HepG2 (cell line): ENCODE data around the gene TMEM97. TPM values are rescaled to one million over a fixed set of nuclear protein-coding genes. Genes with fewer than 3 reads are reported as not detected.

Source experiments
- ATAC-seq: fragments of 200-7000 bp; cut with Tn5 transposase; 3 replicates; pipeline ENCODE4 v1.9.1; 2020; ENCODE audit warnings: mild to moderate bottlenecking, moderate library complexity
- BruUV-seq: library from RNA; stranded (reverse); fragments of 400-500 nt; replicated peaks from 2 replicates; lab custom pipeline; 2021; lab: Mats Ljungman, UMichigan
- CTCF ChIA-PET: fragments of 300-600 bp; formaldehyde crosslinking; extraction: SDS; loops from one replicate; lab custom pipeline; 2021; ENCODE audit warnings: low total read pairs, inconsistent platforms, low intra/inter-chr PET ratio; lab: Yijun Ruan, JAX
- POLR2A ChIA-PET: fragments of 350-600 bp; sonication (Branson Sonifier 250); formaldehyde crosslinking; loops from one replicate; lab custom pipeline; 2020; ENCODE audit warnings: antibody characterized with exemption, inconsistent platforms; lab: Yijun Ruan, JAX
- DNase-seq: peaks from one replicate; pipeline ENCODE4 v3.0.0-alpha.2; 2015; ENCODE audit warnings: low spot score
- FAIRE-seq: peaks from 3 replicates; lab custom pipeline; 2011; peaks lifted over from hg19 to GRCh38; lab: Jason Lieb, UNC
- H2AFZ ChIP-seq: one replicate; pipeline ENCODE4 v1.6.1; 2011; ENCODE audit warnings: low read length, inconsistent platforms
- H3K27ac ChIP-seq: fragments of 300-600 bp; 3 replicates; pipeline ENCODE4 v1.8.0; 2011; ENCODE audit warnings: mixed run types, mild to moderate bottlenecking, mixed read lengths, low read length, inconsistent platforms; ENCODE audit not compliant: insufficient read depth; ENCODE audit errors: extremely low read length
- H3K27me3 ChIP-seq, 2 experiments: fragments of 200-600 bp in 1 of 2; 2 replicates in 1 of 2; 3 replicates in 1 of 2; pipeline versions ENCODE4 v1.6.0 to v1.8.0; 2011; ENCODE audit warnings: low read length in 2 of 2, mild to moderate bottlenecking in 2 of 2, moderate library complexity in 2 of 2, inconsistent platforms in 1 of 2; ENCODE audit not compliant: insufficient read depth in 2 of 2, control insufficient read depth in 1 of 2
- H3K36me3 ChIP-seq, 2 experiments: fragments of 200-600 bp in 1 of 2; replicated peaks in 1 of 2; 2 replicates in 1 of 2; 3 replicates in 1 of 2; pipeline versions ENCODE4 v1.5.1 to v1.8.0; 2011; ENCODE audit warnings: low read length in 2 of 2, inconsistent platforms in 1 of 2; ENCODE audit not compliant: insufficient read depth in 2 of 2, control insufficient read depth in 1 of 2
- H3K4me1 ChIP-seq: 2 replicates; pipeline ENCODE4 v1.5.1; 2012; ENCODE audit warnings: low read length, inconsistent platforms; ENCODE audit not compliant: insufficient read depth
- H3K4me2 ChIP-seq: 2 replicates; pipeline ENCODE4 v1.6.0; 2011; ENCODE audit warnings: low read depth, low read length, inconsistent platforms
- H3K4me3 ChIP-seq, 3 experiments: fragments of 200-600 bp in 1 of 3; sonication (generic), shearing (Covaris generic) in 1 of 3; replicated peaks in 1 of 3; 2 replicates each; pipeline ENCODE4 v1.5.1; 2011 to 2016; ENCODE audit warnings: low read length in 3 of 3, inconsistent platforms in 2 of 3, low read depth in 2 of 3, mild to moderate bottlenecking in 2 of 3, control low read depth in 1 of 3, mixed read lengths in 1 of 3; ENCODE audit not compliant: insufficient read depth in 1 of 3
- H3K79me2 ChIP-seq: one replicate; pipeline ENCODE4 v1.6.1; 2011; ENCODE audit warnings: low read length, inconsistent platforms; ENCODE audit not compliant: insufficient read depth
- H3K9ac ChIP-seq: 2 replicates; pipeline ENCODE4 v1.6.0; 2011; ENCODE audit warnings: mild to moderate bottlenecking, low read depth, low read length, inconsistent platforms; ENCODE audit not compliant: insufficient read depth
- H3K9me3 ChIP-seq: 2 replicates; pipeline ENCODE4 v1.5.1; 2012; ENCODE audit warnings: mild to moderate bottlenecking, low read length
- H4K20me1 ChIP-seq: 2 replicates; pipeline ENCODE4 v1.6.0; 2011; ENCODE audit warnings: inconsistent platforms, mild to moderate bottlenecking, low read length, moderate library complexity; ENCODE audit not compliant: insufficient read depth
- JUND ChIP-seq: sonication (generic); formaldehyde crosslinking; IDR thresholded peaks from 2 replicates; pipeline ENCODE4 v1.8.0; 2022; ENCODE audit warnings: mild to moderate bottlenecking, missing genetic modification reagents
- MBNL3 ChIP-seq: fragments of 250-450 bp; sonication (Bioruptor Pico); conservative IDR thresholded peaks from 2 replicates; pipeline ENCODE4 v1.8.0; 2022; ENCODE audit warnings: mild to moderate bottlenecking, inconsistent platforms
- MXD4 ChIP-seq: IDR thresholded peaks from 2 replicates; pipeline ENCODE4 v1.6.1; 2016; ENCODE audit warnings: mild to moderate bottlenecking, missing biosample characterization, missing genetic modification reagents
- SALL2 ChIP-seq: sonication (generic); formaldehyde crosslinking; IDR thresholded peaks from 2 replicates; pipeline ENCODE4 v1.8.1; 2023; ENCODE audit warnings: mild to moderate bottlenecking, missing genetic modification reagents, inconsistent platforms
- SMYD3 ChIP-seq: sonication (generic); formaldehyde crosslinking; IDR thresholded peaks from 2 replicates; pipeline ENCODE4 v1.8.1; 2023; ENCODE audit warnings: mild to moderate bottlenecking, missing genetic modification reagents
- SRSF1 ChIP-seq: fragments of 200-400 bp; formaldehyde crosslinking; optimal IDR thresholded peaks from 2 replicates; pipeline ENCODE3; 2017; ENCODE audit warnings: mild to moderate bottlenecking, low read depth, low read length, moderate library complexity
- SRY ChIP-seq: sonication (generic); formaldehyde crosslinking; IDR thresholded peaks from 2 replicates; pipeline ENCODE4 v1.8.0; 2022; ENCODE audit warnings: mild to moderate bottlenecking, missing genetic modification reagents
- TAF15 ChIP-seq: fragments of 200-400 bp; formaldehyde crosslinking; IDR thresholded peaks from one replicate; pipeline ENCODE4 v1.6.1; 2018; ENCODE audit warnings: mild to moderate bottlenecking, low read depth, low read length; ENCODE audit not compliant: poor library complexity, severe bottlenecking
- U2AF1 ChIP-seq: fragments of 200-400 bp; formaldehyde crosslinking; optimal IDR thresholded peaks from 2 replicates; pipeline ENCODE3; 2017; ENCODE audit warnings: mild to moderate bottlenecking, low read depth, low read length
- ZIK1 ChIP-seq: sonication (generic); formaldehyde crosslinking; IDR thresholded peaks from 2 replicates; pipeline ENCODE4 v1.5.0; 2020; ENCODE audit warnings: mild to moderate bottlenecking, low read depth, missing genetic modification reagents, borderline replicate concordance
- ZNF121 ChIP-seq: sonication (generic); formaldehyde crosslinking; IDR thresholded peaks from 2 replicates; pipeline ENCODE4 v1.5.0; 2020; ENCODE audit warnings: mild to moderate bottlenecking, missing genetic modification reagents
- ZNF225 ChIP-seq: sonication (generic); formaldehyde crosslinking; IDR thresholded peaks from 2 replicates; pipeline ENCODE4 v1.4.0; 2020; ENCODE audit warnings: mild to moderate bottlenecking, missing genetic modification reagents
- ZNF354B ChIP-seq: sonication (generic); formaldehyde crosslinking; IDR thresholded peaks from 2 replicates; pipeline ENCODE4 v1.8.0; 2022; ENCODE audit warnings: mild to moderate bottlenecking, missing genetic modification reagents
- ZNF737 ChIP-seq: sonication (generic); formaldehyde crosslinking; IDR thresholded peaks from 2 replicates; pipeline ENCODE4 v1.5.0; 2020; ENCODE audit warnings: missing genetic modification reagents, mild to moderate bottlenecking, borderline replicate concordance
- ZNF768 ChIP-seq: sonication (generic); formaldehyde crosslinking; IDR thresholded peaks from 2 replicates; pipeline ENCODE4 v1.4.0; 2020; ENCODE audit warnings: missing genetic modification reagents
- WGBS: methylation state at CpG from one replicate; pipeline ENCODE4 v1.1.6; 2017; ENCODE audit warnings: low lambda C conversion rate; 5-methylcytosine and 5-hydroxymethylcytosine counted together
- in situ Hi-C: cut with HindIII; loops from 2 replicates; pipeline ENCODE4 v1.10.0; 2017; ENCODE audit warnings: low pct_unique_long_range_greater_than_20kb; ENCODE audit not compliant: extremely low pct_ligation_motif_present
- intact Hi-C: fragments of 100-400 bp; cut with micrococcal nuclease; formaldehyde crosslinking; loops from one replicate; pipeline ENCODE4 v1.10.0; 2022; ENCODE audit not compliant: unreplicated experiment
- polyA plus RNA-seq, 8 experiments: library from polyadenylated mRNA; depleted of rRNA in 3 of 8; stranded (reverse) in 7 of 8; unstranded in 1 of 8; fragments of >200 nt; fragmentation: Illumina TruSeq in 4 of 8; extraction: Trizol in 4 of 8; gene quantifications; 2 replicates each; pipeline versions ENCODE4 v1.2.1 to v1.2.3, GENCODE V29; 2011 to 2016; ENCODE audit warnings: low read depth in 4 of 8, missing spikeins in 1 of 8, mixed read lengths in 1 of 8; ENCODE audit not compliant: insufficient read depth in 1 of 8
- total RNA-seq, 5 experiments: library from RNA; depleted of rRNA; stranded (reverse); fragments of >200 nt; fragmentation: Illumina TruSeq; extraction: Trizol; gene quantifications; 2 replicates each; pipeline ENCODE4 v1.2.3, GENCODE V29; 2016; ENCODE audit warnings: low read depth in 1 of 5
- TF ChIP-seq, protein P1 (sequence below): sonication (generic); formaldehyde crosslinking; IDR thresholded peaks from 2 replicates; pipeline ENCODE4 v1.8.0; 2023; ENCODE audit warnings: mild to moderate bottlenecking, missing genetic modification reagents
- TF ChIP-seq, protein P2 (sequence below): IDR thresholded peaks from 2 replicates; pipeline ENCODE4 v1.6.1; 2016

The TMEM97 gene
- total and polyA plus RNA-seq, 2 of the 13 experiments (the other 11 are each of a cell fraction or from before 2014, with no cell fraction given), result 69.6 to 137 TPM

DNA sequence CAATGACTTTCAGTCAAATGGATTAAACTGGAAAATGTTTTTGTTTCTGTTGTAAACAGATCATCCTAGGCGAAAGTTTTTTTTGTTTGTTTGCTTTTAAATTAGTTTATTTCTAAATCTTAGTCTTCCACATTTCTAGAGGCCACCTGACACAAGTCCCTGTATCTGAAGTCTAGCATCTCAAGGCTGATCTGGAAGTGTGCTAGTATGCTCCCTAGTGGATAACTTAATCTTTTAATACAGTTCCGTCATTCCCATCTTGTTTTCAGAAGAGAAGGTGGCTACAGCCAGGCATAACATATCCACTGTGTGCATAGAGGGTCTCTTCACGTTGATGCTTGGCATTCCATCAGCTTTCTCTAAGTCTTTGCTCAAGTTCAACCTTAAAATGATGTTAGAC, 8.7 kb downstream of the TMEM97 start:
- no peak overlapping the region for H3K4me3 ChIP-seq
- no peak for ATAC-seq
- no peak for FAIRE-seq
- DNase-seq, result no peak
- H3K9me3 ChIP-seq, result no peaks in the 10 kb centered on the region
- no peak for TF ChIP-seq SALL2 (CRISPR knock-in tag)
- TF ChIP-seq SRY (CRISPR knock-in tag), result no peak
- no peak for TF ChIP-seq MXD4
- no peak for TF ChIP-seq MBNL3 (CRISPR knock-in tag)
- TF ChIP-seq ZNF121 (CRISPR knock-in tag), result no peak
- TF ChIP-seq, protein P1, sequence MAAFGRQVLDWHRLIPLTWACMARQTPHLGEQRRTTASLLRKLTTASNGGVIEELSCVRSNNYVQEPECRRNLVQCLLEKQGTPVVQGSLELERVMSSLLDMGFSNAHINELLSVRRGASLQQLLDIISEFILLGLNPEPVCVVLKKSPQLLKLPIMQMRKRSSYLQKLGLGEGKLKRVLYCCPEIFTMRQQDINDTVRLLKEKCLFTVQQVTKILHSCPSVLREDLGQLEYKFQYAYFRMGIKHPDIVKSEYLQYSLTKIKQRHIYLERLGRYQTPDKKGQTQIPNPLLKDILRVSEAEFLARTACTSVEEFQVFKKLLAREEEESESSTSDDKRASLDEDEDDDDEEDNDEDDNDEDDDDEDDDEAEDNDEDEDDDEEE (CRISPR knock-in tag), result no peak
- no peak for TF ChIP-seq ZNF737 (CRISPR knock-in tag)
- no peak for TF ChIP-seq TAF15
- no peak for TF ChIP-seq ZNF768 (CRISPR knock-in tag)
- no peak for TF ChIP-seq ZNF225 (CRISPR knock-in tag)
- no peak for TF ChIP-seq U2AF1
- TF ChIP-seq, protein P2, sequence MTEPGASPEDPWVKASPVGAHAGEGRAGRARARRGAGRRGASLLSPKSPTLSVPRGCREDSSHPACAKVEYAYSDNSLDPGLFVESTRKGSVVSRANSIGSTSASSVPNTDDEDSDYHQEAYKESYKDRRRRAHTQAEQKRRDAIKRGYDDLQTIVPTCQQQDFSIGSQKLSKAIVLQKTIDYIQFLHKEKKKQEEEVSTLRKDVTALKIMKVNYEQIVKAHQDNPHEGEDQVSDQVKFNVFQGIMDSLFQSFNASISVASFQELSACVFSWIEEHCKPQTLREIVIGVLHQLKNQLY, result no peak
- TF ChIP-seq ZNF354B (CRISPR knock-in tag), result no peak
- TF ChIP-seq SRSF1, result no peak
- TF ChIP-seq JUND (CRISPR knock-in tag), result no peak
- TF ChIP-seq ZIK1 (CRISPR knock-in tag), result no peak
- no peak for TF ChIP-seq SMYD3 (CRISPR knock-in tag)
- H2AFZ ChIP-seq, result no peak overlapping the region
- in situ Hi-C loops, result no loop called here
- H3K27ac ChIP-seq, result peak overlapping the region; percentile 6
- no peaks in the 10 kb centered on the region for H4K20me1 ChIP-seq
- peaks cover 17 to 54% of the 10 kb centered on the region in 2 experiments for H3K36me3 ChIP-seq
- WGBS, result 81% methylated on average over 3 of the region's 3 CpGs
- no peak overlapping the region for H3K4me2 ChIP-seq
- ChIA-PET POLR2A (no interaction called here), CTCF (no interaction called here)
- peaks cover 43% of the 10 kb centered on the region for H3K79me2 ChIP-seq
- H3K27me3 ChIP-seq, result no peaks in the 10 kb centered on the region
- no peak overlapping the region for H3K9ac ChIP-seq
- BruUV-seq, result no TSS peak
- H3K4me1 ChIP-seq, result peaks cover 59% of the 10 kb centered on the region
- intact Hi-C loops, result no loop called here
